ENCODE measurements around the gene LIN54. TPM values are rescaled to one million over a fixed set of nuclear protein-coding genes. Genes with fewer than 3 reads are reported as not detected.
"Not testable (repeated sequence)": the region's sequence is repeated elsewhere in the genome, so short reads cannot be mapped to it uniquely, and the experiment has no call there.

The LIN54 gene
- total RNA-seq, 2 donors from 2014 or later, result 2.0 to 2.9 TPM

DNA sequence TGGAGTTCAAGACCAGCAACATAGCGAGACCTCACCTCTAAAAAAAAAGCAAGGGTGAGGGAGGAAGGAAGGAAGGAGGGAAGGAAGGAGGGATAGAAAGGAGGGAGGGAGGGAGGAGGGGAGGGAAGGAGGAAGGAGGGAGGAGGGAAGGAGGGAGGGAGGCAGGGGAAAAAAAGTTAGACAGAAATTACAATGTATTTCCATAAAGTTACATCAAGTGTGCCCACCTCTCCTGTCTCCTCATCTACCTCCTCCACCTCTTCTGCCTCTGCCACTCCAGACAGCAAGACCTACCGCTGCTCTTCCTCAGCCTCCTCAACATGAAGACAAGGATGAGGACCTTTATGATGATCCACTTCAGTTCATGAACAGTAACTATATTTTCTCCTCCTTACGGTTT is 8.3 kb downstream of the LIN54 start:
- intact Hi-C loops (cut with DNase I), result no loop called here
- Histone ChIP-seq H3K27ac (no peak overlapping the region), H3K9me3 (no peaks in the 10 kb centered on the region), H3K36me3 (replicated peaks in 1 of 2; ENCODE audit: insufficient read depth in 1 of 2, low read depth in 2 of 2) (no peaks in the 10 kb centered on the region), H3K4me1 (no peaks in the 10 kb centered on the region), H3K4me3 (no peak overlapping the region), H3K27me3 (no peaks in the 10 kb centered on the region)
- DNase-seq (no peak), ATAC-seq (no peak)
- 94 to 97% methylated on average over 3 of the region's 3 CpGs for WGBS, 2 donors
- no peak for TF ChIP-seq POLR2A (IDR thresholded peaks at IDR 0.05)
- TF ChIP-seq, protein P1, sequence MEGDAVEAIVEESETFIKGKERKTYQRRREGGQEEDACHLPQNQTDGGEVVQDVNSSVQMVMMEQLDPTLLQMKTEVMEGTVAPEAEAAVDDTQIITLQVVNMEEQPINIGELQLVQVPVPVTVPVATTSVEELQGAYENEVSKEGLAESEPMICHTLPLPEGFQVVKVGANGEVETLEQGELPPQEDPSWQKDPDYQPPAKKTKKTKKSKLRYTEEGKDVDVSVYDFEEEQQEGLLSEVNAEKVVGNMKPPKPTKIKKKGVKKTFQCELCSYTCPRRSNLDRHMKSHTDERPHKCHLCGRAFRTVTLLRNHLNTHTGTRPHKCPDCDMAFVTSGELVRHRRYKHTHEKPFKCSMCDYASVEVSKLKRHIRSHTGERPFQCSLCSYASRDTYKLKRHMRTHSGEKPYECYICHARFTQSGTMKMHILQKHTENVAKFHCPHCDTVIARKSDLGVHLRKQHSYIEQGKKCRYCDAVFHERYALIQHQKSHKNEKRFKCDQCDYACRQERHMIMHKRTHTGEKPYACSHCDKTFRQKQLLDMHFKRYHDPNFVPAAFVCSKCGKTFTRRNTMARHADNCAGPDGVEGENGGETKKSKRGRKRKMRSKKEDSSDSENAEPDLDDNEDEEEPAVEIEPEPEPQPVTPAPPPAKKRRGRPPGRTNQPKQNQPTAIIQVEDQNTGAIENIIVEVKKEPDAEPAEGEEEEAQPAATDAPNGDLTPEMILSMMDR (IDR thresholded peaks at IDR 0.05), result no peak

DNA sequence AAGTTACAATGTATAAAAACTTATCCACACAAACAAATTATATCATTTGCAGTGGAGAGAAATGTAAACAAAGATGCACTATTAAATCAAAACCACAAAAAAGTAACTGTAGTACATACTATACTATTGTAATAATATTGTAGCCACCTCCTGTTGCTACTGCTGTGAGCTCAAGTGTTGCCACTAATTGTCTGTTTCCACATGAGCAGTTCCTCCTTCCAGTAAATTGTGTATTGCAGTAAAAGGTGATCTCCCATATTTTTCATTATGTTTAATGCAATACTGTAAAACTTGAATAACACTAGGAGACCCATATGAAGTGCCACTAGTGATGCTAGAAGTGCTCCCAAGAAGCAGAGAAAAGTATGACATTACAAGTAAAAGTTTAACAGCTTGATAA is 11.7 kb downstream of the LIN54 start:
- H3K27ac ChIP-seq, result no peak overlapping the region
- no peaks in the 10 kb centered on the region for H3K27me3 ChIP-seq
- H3K36me3 ChIP-seq (replicated peaks in 1 of 2; ENCODE audit: insufficient read depth in 1 of 2, low read depth in 2 of 2), result no peaks in the 10 kb centered on the region
- no peak overlapping the region for H3K4me3 ChIP-seq
- intact Hi-C loops (cut with DNase I), result no loop called here
- ATAC-seq (no peak), DNase-seq (no peak)
- H3K4me1 ChIP-seq, result no peaks in the 10 kb centered on the region
- no peaks in the 10 kb centered on the region for H3K9me3 ChIP-seq
- TF ChIP-seq POLR2A (IDR thresholded peaks at IDR 0.05), result no peak
- TF ChIP-seq, protein P1 (IDR thresholded peaks at IDR 0.05), result no peak

DNA sequence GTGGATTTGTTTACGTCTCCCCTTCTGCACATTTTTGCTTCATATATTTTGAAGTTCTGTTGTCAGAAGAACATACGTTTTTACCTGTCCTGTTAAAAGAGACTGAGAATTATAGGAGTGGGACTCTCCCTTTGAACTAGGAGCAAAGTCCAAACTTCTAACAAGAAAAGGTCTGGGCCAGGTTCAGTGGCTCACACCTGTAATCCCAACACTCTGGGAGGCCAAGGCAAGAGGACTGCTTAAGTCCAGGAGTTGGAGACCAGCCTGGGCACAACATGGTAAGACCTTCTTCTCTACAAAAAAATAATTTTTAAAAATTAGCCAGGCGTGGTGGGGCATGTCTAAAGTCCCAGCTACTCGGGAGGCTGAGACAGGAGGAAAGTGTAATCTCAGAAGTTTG is 15.8 kb downstream of the LIN54 start:
- no peak overlapping the region for H3K27ac ChIP-seq
- no peak for DNase-seq
- no peak for ATAC-seq
- H3K4me1 ChIP-seq, result peaks cover under 1% of the 10 kb centered on the region
- no peak for TF ChIP-seq POLR2A (IDR thresholded peaks at IDR 0.05)
- TF ChIP-seq, protein P1 (IDR thresholded peaks at IDR 0.05), result no peak
- no peak overlapping the region for H3K4me3 ChIP-seq
- WGBS, 2 donors, result 71 to 72% methylated on average over 4 of the region's 4 CpGs
- no peaks in the 10 kb centered on the region for H3K27me3 ChIP-seq
- intact Hi-C loops (cut with DNase I), result no loop called here
- no peaks in the 10 kb centered on the region for H3K9me3 ChIP-seq
- no peaks in the 10 kb centered on the region for H3K36me3 ChIP-seq (replicated peaks in 1 of 2; ENCODE audit: insufficient read depth in 1 of 2, low read depth in 2 of 2)

DNA sequence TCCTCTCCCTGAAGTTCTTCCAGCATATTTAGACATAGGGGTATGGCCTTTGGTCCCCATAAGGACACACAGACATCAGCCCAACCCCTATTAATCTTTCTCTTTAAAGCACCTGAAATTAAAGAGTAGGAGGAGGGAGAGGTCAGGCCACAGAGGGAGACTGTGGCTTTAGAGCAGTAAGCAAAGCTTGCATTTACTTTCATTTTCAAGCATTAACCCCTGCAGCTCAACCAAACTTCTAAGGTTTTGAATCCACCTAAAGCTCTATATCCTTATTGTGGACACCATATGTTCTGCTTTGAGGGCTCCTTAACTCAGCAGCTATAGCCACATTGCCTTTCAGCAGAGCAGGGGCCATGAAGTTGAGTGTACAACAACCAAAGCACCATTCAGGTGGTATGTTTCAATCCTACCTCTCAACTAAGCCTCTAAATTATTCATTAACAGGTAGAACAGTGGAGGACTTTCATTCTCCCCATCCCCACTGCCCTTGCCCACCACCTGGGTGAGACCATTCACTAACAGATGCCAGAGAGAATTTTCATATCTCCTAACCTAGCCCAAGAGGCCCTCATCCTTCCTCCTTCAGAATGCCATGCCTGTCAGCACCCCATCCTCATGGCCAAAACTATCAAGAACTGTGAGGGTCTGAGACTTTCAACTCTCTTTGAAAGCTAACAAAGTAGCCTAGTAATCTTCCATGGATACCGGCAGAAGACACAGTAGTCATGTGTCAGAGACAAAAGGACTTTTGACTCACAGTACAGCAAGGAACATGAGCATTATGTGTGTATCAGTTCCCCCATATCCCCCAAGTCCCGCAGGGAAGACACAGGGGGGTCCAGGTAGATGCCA is 20.8 kb downstream of the LIN54 start:
- ATAC-seq (no peak), DNase-seq (no peak)
- Histone ChIP-seq H3K27ac (peak overlapping the region in 2 of 4 donors; percentile 7 to 25), H3K9me3 (no peaks in the 10 kb centered on the region), H3K4me1 (peaks cover 4% of the 10 kb centered on the region), H3K27me3 (no peaks in the 10 kb centered on the region), H3K36me3 (replicated peaks in 1 of 2; ENCODE audit: insufficient read depth in 1 of 2, low read depth in 2 of 2) (no peaks in the 10 kb centered on the region), H3K4me3 (no peak overlapping the region)
- intact Hi-C loops (cut with DNase I), result no loop called here
- TF ChIP-seq POLR2A (IDR thresholded peaks at IDR 0.05), result no peak
- TF ChIP-seq, protein P1 (IDR thresholded peaks at IDR 0.05), result no peak
- WGBS, 2 donors, result 82 to 100% methylated on average over 2 of the region's 2 CpGs

DNA sequence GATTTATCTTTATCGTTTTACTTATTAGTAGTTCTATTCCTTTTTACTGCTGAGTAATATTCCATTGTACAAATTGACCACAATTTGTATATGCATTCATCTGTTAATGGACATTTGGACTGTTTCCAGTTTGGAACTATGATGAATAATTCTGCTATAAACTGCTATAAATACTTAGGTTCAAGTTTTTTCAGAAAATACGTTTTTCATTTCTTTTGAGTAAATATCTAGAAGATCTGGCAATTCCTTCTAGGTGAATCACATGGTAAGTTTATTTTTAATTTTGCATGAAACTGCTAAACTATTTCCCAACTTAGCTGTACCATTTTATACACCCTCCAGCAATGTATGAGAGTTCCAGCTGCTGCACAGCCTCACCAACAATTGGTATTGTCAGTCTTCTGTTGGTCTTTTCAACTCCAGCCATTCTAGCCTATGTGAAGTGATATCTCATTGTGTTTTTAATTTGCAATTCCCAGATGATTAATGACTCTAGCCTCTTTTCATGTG is 22.2 kb downstream of the LIN54 start:
- H3K36me3 ChIP-seq (replicated peaks in 1 of 2; ENCODE audit: insufficient read depth in 1 of 2, low read depth in 2 of 2), result no peaks in the 10 kb centered on the region
- H3K27me3 ChIP-seq, result no peaks in the 10 kb centered on the region
- no peak overlapping the region for H3K27ac ChIP-seq
- 80 to 89% methylated on average over 2 of the region's 2 CpGs for WGBS, 2 donors
- ATAC-seq (no peak), DNase-seq (no peak)
- TF ChIP-seq POLR2A (IDR thresholded peaks at IDR 0.05), result no peak
- TF ChIP-seq, protein P1 (IDR thresholded peaks at IDR 0.05), result no peak
- peaks cover 4% of the 10 kb centered on the region for H3K4me1 ChIP-seq
- H3K4me3 ChIP-seq, result no peak overlapping the region
- H3K9me3 ChIP-seq, result no peaks in the 10 kb centered on the region
- intact Hi-C loops (cut with DNase I), result no loop called here

DNA sequence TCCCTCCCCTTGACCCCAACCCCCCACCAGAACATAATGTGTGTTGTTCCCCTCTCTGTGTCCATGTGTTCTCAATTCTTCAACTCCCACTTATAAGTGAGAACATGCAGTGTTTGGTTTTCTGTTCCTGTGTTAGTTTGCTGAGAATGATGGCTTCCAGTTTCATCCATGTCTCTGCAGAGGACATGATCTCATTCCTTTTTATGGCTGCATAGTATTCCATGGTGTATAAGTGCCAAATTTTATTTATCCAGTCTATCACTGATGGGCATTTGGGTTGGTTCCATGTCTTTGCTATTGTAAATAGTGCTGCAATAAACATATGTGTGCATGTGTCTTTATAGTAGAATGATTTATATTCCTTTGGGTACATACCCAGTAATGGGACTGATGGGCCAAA is 23.1 kb downstream of the LIN54 start:
- H3K4me1 ChIP-seq; H3K27ac ChIP-seq; H3K36me3 ChIP-seq (replicated peaks in 1 of 2; ENCODE audit: insufficient read depth in 1 of 2, low read depth in 2 of 2); ATAC-seq; H3K4me3 ChIP-seq; intact Hi-C loops (cut with DNase I); H3K9me3 ChIP-seq; H3K27me3 ChIP-seq; DNase-seq: not testable (repeated sequence)
